Measurements from ENCODE around the gene KLK10. TPM values are rescaled to one million over a fixed set of nuclear protein-coding genes. Genes with fewer than 3 reads are reported as not detected.

The KLK10 gene
- total RNA-seq, 1 experiment from 2014 or later, result 33.6 TPM

GRCh38 chr19:51001515-51001914 lies 18.0 kb downstream of the KLK10 start, which contains the start of gene KLK8:
Gene KLK8, minus strand, starts transcription at chr19:51001604. Its CDS starts 437 bp downstream, at chr19:51001167.
- ChIA-PET CTCF (interaction anchor here (1.0 to 3.4 kb wide), 7 partner anchors 13 to 298 kb away, joined by 3 to 71 read pairs (median 3); partner anchors contain the start of gene KLK10), RAD21 (ENCODE audit: low non-redundant PET in 1 of 2, low total read pairs in 2 of 2, uncharacterized antibody in 2 of 2, unreplicated experiment in 2 of 2) (interaction anchor here in 1 of 2 experiments (2.1 kb wide), 1 partner anchor 16 kb away, joined by 14 read pairs; no protein-coding TSS in a partner anchor), POLR2A (interaction anchor here (0.6 to 2.6 kb wide), 8 partner anchors 9 to 68 kb away, joined by 3 to 49 read pairs (median 4); partner anchors contain the start of genes KLK10, KLK6 and KLK7)
- no peak for DNase-seq (ENCODE audit: low read depth, low spot score)
- Histone ChIP-seq H3K4me2 (ENCODE audit: low read length) (peak within 1 kb of the TSS; percentile 100), H3K4me1 (ENCODE audit: control insufficient read depth in 1 of 2, insufficient read depth in 2 of 2, low read length in 2 of 2) (peaks cover 16 to 36% of the 10 kb centered on the region in 2 experiments), H3K4me3 (replicated peaks in 1 of 2; ENCODE audit: low read depth in 1 of 2, low read length in 2 of 2) (peak within 1 kb of the TSS; percentile 78 to 88), H4K20me1 (ENCODE audit: insufficient read depth) (no peaks in the 10 kb centered on the region), H2AFZ (ENCODE audit: low read depth, low read length, poor library complexity, severe bottlenecking) (no peak within 1 kb of the TSS), H3K27ac (ENCODE audit: low read depth, low read length) (peak within 1 kb of the TSS; percentile 77), H3K9me3 (ENCODE audit: control insufficient read depth in 1 of 2, insufficient read depth in 1 of 2, low read depth in 1 of 2, low read length in 2 of 2) (no peaks in the 10 kb centered on the region), H3K79me2 (ENCODE audit: insufficient read depth, low read length) (peaks cover 11% of the 10 kb centered on the region; the same call in 1 of the 2 replicates), H3K9me2 (ENCODE audit: insufficient read depth) (no peaks in the 10 kb centered on the region), H3K27me3 (ENCODE audit: insufficient read depth, low read length) (no peaks in the 10 kb centered on the region), H3K9ac (ENCODE audit: low read length) (peak within 1 kb of the TSS; percentile 91), H3K36me3 (ENCODE audit: control insufficient read depth in 1 of 2, insufficient read depth in 2 of 2, low read length in 2 of 2) (peaks cover 0 to 6% of the 10 kb centered on the region in 2 experiments; a peak in 1 of 4 replicates)
- intact Hi-C loops (cut with micrococcal nuclease), result loop anchor here (2.0 to 5.0 kb wide), 2 partner anchors 34 to 69 kb away; partner anchors contain the start of gene KLK6
- ATAC-seq, result peak; percentile 61
- BruUV-seq (replicated peaks), result no TSS peak
- TF ChIP-seq RAD21 (IDR thresholded peaks at IDR 0.05; ENCODE audit: low read depth), result no peak
- TF ChIP-seq JUND (IDR thresholded peaks at IDR 0.05), result no peak
- TF ChIP-seq POLR2A (IDR thresholded peaks at IDR 0.05; ENCODE audit: borderline replicate concordance, extremely low read depth, insufficient read depth, insufficient read length), result no peak
- no peak for TF ChIP-seq ZNF274 (IDR thresholded peaks at IDR 0.05; ENCODE audit: low read depth, low read length)
- TF ChIP-seq ATF3 (IDR thresholded peaks at IDR 0.05), result no peak
- no peak for TF ChIP-seq SP1 (IDR thresholded peaks at IDR 0.05; ENCODE audit: low read depth)
- no peak for TF ChIP-seq EZH2 (IDR thresholded peaks at IDR 0.05)
- no peak for TF ChIP-seq SRF (IDR thresholded peaks at IDR 0.05; ENCODE audit: low read depth)

GRCh38 chr19:51000981-51001380 lies 18.5 kb downstream of the KLK10 start:
- no peaks in the 10 kb centered on the region for H3K9me2 ChIP-seq (ENCODE audit: insufficient read depth)
- ChIA-PET RAD21 (ENCODE audit: low non-redundant PET in 1 of 2, low total read pairs in 2 of 2, uncharacterized antibody in 2 of 2, unreplicated experiment in 2 of 2) (interaction anchor here in 1 of 2 experiments (2.1 kb wide), 1 partner anchor 16 kb away, joined by 14 read pairs; no protein-coding TSS in a partner anchor), POLR2A (interaction anchor here (0.6 to 2.6 kb wide), 8 partner anchors 8 to 67 kb away, joined by 3 to 49 read pairs (median 4); partner anchors contain the start of genes KLK10, KLK6 and KLK7), CTCF (interaction anchor here (1.0 to 3.4 kb wide), 6 partner anchors 13 to 297 kb away, joined by 3 to 71 read pairs (median 3); partner anchors contain the start of gene KLK10)
- H4K20me1 ChIP-seq (ENCODE audit: insufficient read depth), result no peaks in the 10 kb centered on the region
- ATAC-seq (peak; percentile 68), DNase-seq (ENCODE audit: low read depth, low spot score) (no peak)
- intact Hi-C loops (cut with micrococcal nuclease), result loop anchor here (2.0 to 5.0 kb wide), 2 partner anchors 34 to 68 kb away; partner anchors contain the start of gene KLK6
- peak overlapping the region; percentile 91 for H3K9ac ChIP-seq (ENCODE audit: low read length)
- H3K27ac ChIP-seq (ENCODE audit: low read depth, low read length), result peak overlapping the region; percentile 77
- TF ChIP-seq POLR2AphosphoS5 (IDR thresholded peaks at IDR 0.05; ENCODE audit: low read depth, low read length) (peak; percentile 70), ATF3 (IDR thresholded peaks at IDR 0.05) (no peak), CEBPB (IDR thresholded peaks at IDR 0.05; ENCODE audit: low read depth) (no peak), ZFX (IDR thresholded peaks at IDR 0.05) (no peak), EGR1 (IDR thresholded peaks at IDR 0.05; ENCODE audit: low read depth) (peak; percentile 72), EZH2phosphoT487 (IDR thresholded peaks at IDR 0.05; ENCODE audit: borderline replicate concordance) (no peak), YY1 (IDR thresholded peaks at IDR 0.05; ENCODE audit: extremely low read depth, insufficient replicate concordance, low read depth, low read length) (peak; percentile 55), RAD21 (IDR thresholded peaks at IDR 0.05; ENCODE audit: low read depth) (peak; percentile 56), ELF1 (IDR thresholded peaks at IDR 0.05; ENCODE audit: borderline replicate concordance, low read depth) (no peak)
- TF ChIP-seq, protein P1, sequence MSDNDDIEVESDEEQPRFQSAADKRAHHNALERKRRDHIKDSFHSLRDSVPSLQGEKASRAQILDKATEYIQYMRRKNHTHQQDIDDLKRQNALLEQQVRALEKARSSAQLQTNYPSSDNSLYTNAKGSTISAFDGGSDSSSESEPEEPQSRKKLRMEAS (IDR thresholded peaks at IDR 0.05), result peak; percentile 93
- peak overlapping the region; percentile 78 to 88 for H3K4me3 ChIP-seq (replicated peaks in 1 of 2; ENCODE audit: low read depth in 1 of 2, low read length in 2 of 2)
- no peaks in the 10 kb centered on the region for H3K27me3 ChIP-seq (ENCODE audit: insufficient read depth, low read length)
- H3K36me3 ChIP-seq (ENCODE audit: control insufficient read depth in 1 of 2, insufficient read depth in 2 of 2, low read length in 2 of 2), result peaks cover 0 to 6% of the 10 kb centered on the region in 2 experiments; a peak in 1 of 4 replicates
- H3K4me2 ChIP-seq (ENCODE audit: low read length), result peak overlapping the region; percentile 100
- H3K4me1 ChIP-seq (ENCODE audit: control insufficient read depth in 1 of 2, insufficient read depth in 2 of 2, low read length in 2 of 2), result peaks cover 16 to 36% of the 10 kb centered on the region in 2 experiments
- no peaks in the 10 kb centered on the region for H3K9me3 ChIP-seq (ENCODE audit: control insufficient read depth in 1 of 2, insufficient read depth in 1 of 2, low read depth in 1 of 2, low read length in 2 of 2)
- H2AFZ ChIP-seq (ENCODE audit: low read depth, low read length, poor library complexity, severe bottlenecking), result no peak overlapping the region
- BruUV-seq (replicated peaks), result no TSS peak
- H3K79me2 ChIP-seq (ENCODE audit: insufficient read depth, low read length), result peaks cover 11% of the 10 kb centered on the region; the same call in 1 of the 2 replicates
